Fibroblast of pulmonary artery (primary cell): ENCODE measurements around the gene AGER.

Experiments used
- DNase-seq: peaks from one replicate; pipeline ENCODE4 v3.0.0-alpha.2; 2010; ENCODE audit warnings: low read depth
- H3K4me3 ChIP-seq: replicated peaks from 2 replicates; pipeline ENCODE4 v1.5.1; 2011; ENCODE audit warnings: low read depth, mild to moderate bottlenecking, control low read depth, low read length, moderate library complexity
- TF ChIP-seq, protein P1 (sequence below): IDR thresholded peaks from 2 replicates; pipeline ENCODE4 v1.5.1; 2011; ENCODE audit warnings: mild to moderate bottlenecking, control low read depth, low read length, inconsistent platforms; ENCODE audit errors: missing control alignments

AGER gene

DNA sequence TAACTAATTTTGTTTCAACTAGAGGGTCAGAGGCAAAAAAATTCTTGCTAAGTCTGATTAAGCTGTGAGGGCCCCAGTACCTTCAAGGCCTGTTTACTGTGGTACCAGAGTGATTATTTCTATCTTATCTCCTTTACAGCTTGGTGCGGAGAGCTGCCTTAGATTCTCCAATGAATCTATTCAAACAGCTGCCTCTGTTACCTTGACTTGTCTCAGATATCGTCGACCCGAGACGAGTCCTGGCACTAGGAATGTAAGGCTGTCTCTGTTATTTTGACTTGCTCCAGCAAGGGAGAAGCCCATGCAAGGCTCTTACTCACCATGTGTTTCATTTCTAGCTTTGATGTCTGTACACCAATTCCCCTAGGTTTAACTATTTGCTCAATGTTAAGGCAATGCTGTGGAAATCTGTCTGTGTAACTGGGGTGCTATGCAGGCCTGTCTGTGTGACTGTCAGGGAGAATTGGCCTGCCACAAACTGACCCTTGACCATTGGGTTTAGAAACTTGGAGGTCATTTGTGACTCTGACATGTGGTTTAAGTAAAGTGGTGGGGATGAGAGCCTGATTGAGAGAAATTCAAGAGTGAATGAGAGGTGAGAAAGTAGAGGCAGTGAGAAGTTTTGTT, 43.5 kb downstream of the AGER start:
- no peak for DNase-seq
- TF ChIP-seq, protein P1, sequence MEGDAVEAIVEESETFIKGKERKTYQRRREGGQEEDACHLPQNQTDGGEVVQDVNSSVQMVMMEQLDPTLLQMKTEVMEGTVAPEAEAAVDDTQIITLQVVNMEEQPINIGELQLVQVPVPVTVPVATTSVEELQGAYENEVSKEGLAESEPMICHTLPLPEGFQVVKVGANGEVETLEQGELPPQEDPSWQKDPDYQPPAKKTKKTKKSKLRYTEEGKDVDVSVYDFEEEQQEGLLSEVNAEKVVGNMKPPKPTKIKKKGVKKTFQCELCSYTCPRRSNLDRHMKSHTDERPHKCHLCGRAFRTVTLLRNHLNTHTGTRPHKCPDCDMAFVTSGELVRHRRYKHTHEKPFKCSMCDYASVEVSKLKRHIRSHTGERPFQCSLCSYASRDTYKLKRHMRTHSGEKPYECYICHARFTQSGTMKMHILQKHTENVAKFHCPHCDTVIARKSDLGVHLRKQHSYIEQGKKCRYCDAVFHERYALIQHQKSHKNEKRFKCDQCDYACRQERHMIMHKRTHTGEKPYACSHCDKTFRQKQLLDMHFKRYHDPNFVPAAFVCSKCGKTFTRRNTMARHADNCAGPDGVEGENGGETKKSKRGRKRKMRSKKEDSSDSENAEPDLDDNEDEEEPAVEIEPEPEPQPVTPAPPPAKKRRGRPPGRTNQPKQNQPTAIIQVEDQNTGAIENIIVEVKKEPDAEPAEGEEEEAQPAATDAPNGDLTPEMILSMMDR = no peak
- no peak overlapping the region for H3K4me3 ChIP-seq

DNA sequence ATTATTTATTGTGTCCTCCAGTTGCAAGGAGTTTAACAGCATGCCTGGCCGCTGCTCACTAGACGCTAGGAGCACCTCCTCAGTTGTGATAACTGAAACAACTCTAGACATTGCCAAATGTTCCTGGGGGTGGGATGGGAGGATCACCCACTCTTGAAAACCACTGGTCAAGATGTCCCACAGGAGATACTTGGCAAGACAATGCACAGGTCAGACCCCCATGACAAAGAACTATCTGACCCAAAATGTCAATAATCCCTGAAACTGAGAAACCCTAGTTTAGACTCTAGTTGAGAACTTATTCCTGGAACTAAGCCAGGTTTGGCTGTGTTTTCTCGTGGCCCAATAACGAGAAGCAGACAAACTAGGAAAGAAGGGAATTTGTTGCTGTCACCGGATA, 44.5 kb downstream of the AGER start:
- no peak for DNase-seq
- TF ChIP-seq, protein P1 = no peak
- no peak overlapping the region for H3K4me3 ChIP-seq

DNA sequence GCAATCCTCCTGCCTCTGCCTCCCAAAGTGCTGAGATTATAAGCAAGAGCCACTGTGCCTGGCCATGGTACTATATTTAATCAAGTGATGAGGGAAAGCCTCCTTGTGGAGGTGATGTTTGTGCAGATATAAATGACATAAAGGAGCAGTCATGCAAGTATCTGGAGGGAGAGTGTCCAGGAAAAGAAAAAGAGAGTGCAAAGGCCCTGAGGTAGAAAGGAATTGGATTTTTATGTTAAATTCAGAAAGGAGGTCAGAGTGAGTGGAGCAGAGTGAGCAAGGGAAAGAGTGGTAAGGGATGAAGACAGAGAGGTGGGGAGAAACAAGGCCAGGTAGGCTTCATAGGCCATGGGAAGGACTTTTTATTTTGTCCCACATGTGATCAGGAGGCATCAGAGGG, 46.6 kb downstream of the AGER start:
- H3K4me3 ChIP-seq = no peak overlapping the region
- TF ChIP-seq, protein P1 = no peak
- DNase-seq = no peak

DNA sequence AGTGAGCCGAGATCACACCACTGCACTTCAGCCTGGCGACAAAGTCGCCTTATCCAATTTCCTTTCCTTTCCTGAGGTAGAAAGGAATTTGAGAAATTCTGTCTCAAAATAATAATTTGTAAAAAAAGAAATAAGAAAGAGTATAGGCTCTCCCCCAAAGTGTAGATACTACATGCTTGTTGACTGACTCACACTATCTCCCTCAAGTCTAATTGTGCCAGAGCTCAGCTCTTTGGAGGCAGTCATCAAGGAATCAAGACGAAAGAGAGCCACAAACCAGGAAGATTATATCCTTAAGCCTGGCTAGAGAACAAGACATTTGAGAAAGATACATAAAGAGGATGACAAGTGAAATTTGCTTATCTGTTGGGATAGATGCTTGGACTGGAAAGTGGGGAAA, 50.3 kb downstream of the AGER start:
- H3K4me3 ChIP-seq = no peak overlapping the region
- TF ChIP-seq, protein P1 = no peak
- no peak for DNase-seq

DNA sequence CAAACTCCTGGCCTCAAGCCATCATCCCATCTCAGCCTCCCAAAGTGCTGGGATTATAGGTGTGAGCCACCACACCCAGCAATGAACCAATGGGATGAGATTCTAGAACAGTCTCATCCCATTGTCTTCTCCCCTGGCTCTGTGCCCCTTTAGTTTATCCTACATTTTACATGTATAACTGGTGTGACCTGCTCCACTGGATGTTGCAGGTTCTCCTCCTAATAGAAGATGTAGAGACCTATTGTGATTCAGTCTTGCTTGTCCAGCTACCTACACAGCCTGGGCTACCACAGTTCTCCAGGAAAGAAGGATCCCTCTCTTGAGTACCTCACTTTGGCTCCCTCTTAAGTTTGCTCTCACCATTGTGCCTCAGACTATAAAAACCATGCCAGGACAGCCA, 51.9 kb downstream of the AGER start:
- no peak overlapping the region for H3K4me3 ChIP-seq
- no peak for DNase-seq
- TF ChIP-seq, protein P1 = no peak

DNA sequence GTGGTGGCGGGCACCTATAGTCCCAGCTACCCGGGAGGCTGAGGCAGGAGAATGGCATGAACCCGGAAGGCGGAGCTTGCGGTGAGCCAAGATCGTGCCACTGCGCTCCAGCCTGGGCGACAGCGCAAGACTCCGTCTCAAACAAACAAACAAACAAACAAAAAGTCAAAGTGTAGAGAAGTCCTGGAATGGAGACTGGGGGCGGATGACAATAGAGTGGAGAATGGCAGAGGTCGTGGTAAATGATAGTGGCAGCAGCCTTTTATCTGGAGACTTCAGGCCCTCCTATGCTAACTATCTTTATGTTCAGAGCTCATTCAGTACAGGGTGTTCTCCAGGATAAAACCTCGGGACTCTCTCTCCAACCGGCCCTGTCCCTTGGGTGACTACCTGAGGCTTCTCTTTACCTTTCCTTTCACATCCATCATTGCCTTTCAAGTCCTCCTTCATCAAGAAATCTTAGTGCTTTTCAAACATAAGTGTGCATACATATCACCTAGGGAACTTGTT, 52.6 kb downstream of the AGER start:
- TF ChIP-seq, protein P1 = no peak
- no peak overlapping the region for H3K4me3 ChIP-seq
- DNase-seq = no peak
